ENCODE measurements around the gene PRDM12. TPM values are rescaled to one million over a fixed set of nuclear protein-coding genes. Genes with fewer than 3 reads are reported as not detected.
"Not testable (repeated sequence)": the region's sequence is repeated elsewhere in the genome, so short reads cannot be mapped to it uniquely, and the experiment has no call there.

PRDM12 gene
- total and polyA plus RNA-seq, 2 experiments from 2014 or later: 0.30 to 0.55 TPM

DNA sequence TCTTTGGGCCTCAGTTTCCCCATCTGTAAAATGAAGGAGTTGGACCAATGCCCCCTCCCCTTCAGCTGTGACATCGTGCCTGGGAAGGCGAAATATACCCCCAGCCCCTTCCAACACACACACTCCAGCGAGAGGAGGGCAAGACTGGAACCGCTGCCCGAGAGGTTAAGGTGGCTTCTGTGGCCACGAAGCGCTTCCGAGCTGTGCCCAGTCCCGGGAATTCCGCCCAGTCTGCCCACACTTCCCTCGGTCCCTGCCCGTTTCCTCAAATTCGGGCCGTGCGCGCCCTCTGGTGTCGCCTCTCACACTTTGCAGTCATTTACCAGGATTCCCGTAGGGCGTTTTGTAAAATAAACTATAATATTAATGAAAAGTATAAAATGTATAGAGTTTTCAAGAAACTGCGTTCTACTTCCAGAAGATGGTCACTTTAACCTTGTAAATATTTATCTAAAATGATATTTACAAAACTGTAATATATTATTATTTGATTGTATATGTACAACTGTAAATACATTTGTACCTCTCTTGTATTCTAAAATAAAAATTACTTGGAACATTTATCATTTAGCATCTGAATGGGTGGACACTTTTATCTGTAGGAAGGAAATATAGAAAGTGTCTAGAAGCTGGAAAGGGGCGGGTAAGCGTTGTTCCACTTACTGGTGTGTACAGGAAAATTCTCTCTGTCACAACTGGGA lies 18.2 kb downstream of the PRDM12 start:
- DNase-seq (ENCODE audit: low read depth in 1 of 2, low spot score in 1 of 2): peak; percentile 78 to 90
- Histone ChIP-seq H3K9me3 (ENCODE audit: low read depth) (no peaks in the 10 kb centered on the region), H3K27me3 (peaks cover 39% of the 10 kb centered on the region), H3K36me3 (no peaks in the 10 kb centered on the region), H3K27ac (no peak overlapping the region), H3K4me1 (ENCODE audit: low read depth) (no peaks in the 10 kb centered on the region), H3K4me3 (no peak overlapping the region)
- TF ChIP-seq, protein P1, sequence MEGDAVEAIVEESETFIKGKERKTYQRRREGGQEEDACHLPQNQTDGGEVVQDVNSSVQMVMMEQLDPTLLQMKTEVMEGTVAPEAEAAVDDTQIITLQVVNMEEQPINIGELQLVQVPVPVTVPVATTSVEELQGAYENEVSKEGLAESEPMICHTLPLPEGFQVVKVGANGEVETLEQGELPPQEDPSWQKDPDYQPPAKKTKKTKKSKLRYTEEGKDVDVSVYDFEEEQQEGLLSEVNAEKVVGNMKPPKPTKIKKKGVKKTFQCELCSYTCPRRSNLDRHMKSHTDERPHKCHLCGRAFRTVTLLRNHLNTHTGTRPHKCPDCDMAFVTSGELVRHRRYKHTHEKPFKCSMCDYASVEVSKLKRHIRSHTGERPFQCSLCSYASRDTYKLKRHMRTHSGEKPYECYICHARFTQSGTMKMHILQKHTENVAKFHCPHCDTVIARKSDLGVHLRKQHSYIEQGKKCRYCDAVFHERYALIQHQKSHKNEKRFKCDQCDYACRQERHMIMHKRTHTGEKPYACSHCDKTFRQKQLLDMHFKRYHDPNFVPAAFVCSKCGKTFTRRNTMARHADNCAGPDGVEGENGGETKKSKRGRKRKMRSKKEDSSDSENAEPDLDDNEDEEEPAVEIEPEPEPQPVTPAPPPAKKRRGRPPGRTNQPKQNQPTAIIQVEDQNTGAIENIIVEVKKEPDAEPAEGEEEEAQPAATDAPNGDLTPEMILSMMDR (IDR thresholded peaks at IDR 0.05; ENCODE audit: low read depth, low read length): peak; percentile 80

DNA sequence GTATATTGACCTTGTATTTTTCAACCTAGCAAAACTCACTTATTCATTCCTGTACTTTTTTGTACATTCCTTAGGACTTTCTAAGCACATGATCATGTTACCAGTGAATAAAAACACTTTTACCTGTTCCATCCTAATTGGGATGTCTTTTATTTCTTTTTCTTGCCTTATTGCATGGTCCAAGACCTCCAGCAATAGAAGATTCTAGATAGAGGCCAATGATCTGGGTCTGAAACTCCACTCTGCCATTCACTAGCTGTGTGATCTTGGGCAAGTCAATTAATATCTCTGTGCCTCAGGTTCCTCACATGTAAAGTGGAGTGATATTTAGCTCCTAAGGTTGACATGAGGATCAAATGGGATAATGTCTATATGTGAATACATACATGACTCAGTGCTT lies 20.7 kb downstream of the PRDM12 start:
- H3K4me1 ChIP-seq (ENCODE audit: low read depth): peaks cover 2% of the 10 kb centered on the region
- H3K27ac ChIP-seq: no peak overlapping the region
- TF ChIP-seq, protein P1 (IDR thresholded peaks at IDR 0.05; ENCODE audit: low read depth, low read length): no peak
- peaks cover 15% of the 10 kb centered on the region for H3K27me3 ChIP-seq
- DNase-seq (ENCODE audit: low read depth in 1 of 2, low spot score in 1 of 2): no peak
- no peaks in the 10 kb centered on the region for H3K36me3 ChIP-seq
- no peak overlapping the region for H3K4me3 ChIP-seq
- no peaks in the 10 kb centered on the region for H3K9me3 ChIP-seq (ENCODE audit: low read depth)

DNA sequence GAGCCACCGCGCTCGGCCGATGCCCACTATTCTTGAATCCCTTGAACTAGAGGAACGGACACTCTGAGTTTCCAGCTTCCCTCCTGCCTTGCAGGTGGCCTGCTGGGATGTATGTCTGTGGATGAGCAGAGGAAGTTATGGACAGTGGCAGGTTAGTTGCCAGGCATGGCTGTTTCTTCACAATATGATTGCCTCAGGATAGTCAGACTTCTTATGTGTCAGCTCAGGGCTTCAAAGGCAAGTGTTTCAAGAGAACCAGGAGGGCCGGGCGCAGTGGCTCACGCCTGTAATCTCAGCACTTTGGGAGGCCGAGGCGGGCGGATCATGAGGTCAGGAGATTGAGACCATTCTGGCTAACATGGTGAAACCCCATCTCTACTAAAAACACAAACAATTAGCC lies 21.6 kb downstream of the PRDM12 start:
- not testable (repeated sequence) for H3K9me3 ChIP-seq (ENCODE audit: low read depth); H3K36me3 ChIP-seq; H3K4me1 ChIP-seq (ENCODE audit: low read depth); H3K27me3 ChIP-seq; H3K27ac ChIP-seq; DNase-seq (ENCODE audit: low read depth in 1 of 2, low spot score in 1 of 2); H3K4me3 ChIP-seq

DNA sequence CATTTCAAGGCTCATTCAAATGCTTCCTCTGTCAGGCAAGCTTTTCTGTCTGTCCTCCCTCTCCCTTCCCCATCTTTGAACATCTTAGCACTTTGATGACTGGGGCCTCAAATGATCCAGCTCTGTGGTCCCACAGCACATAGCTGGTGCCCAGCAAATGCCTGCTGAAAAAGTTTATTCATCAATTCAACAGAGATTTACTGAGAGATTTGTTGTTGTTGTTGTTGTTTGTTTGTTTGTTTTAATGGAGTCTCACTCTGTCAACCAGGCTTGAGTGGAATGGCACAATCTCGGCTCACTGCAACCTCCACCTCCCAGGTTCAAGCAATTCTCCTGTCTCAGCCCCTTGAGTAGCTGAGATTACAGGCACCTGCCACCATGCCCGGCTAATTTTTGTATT lies 23.2 kb downstream of the PRDM12 start:
- Histone ChIP-seq H3K27me3 (no peaks in the 10 kb centered on the region), H3K27ac (no peak overlapping the region), H3K9me3 (ENCODE audit: low read depth) (no peaks in the 10 kb centered on the region), H3K36me3 (no peaks in the 10 kb centered on the region), H3K4me3 (no peak overlapping the region), H3K4me1 (ENCODE audit: low read depth) (peaks cover 13% of the 10 kb centered on the region)
- DNase-seq (ENCODE audit: low read depth in 1 of 2, low spot score in 1 of 2): no peak
- TF ChIP-seq, protein P1 (IDR thresholded peaks at IDR 0.05; ENCODE audit: low read depth, low read length): no peak

DNA sequence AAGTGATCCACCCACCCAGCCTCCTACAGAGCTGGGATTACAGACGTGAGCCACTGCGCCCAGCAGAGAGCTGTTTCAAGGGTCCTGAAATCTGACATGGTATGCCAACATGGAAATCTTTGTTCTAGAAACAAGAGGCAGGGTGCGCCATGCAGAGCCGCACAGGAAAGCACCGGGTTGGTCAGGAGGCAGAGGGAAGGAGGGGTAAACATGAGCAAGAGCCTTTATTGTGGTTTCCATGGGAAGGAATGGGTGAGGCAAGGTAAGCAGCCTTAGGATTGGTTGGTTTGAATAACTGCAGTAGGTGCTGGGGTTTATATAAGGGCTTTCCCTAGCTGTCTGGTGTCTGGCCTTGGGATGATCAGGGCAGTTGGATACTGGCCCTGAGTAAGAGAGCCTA lies 23.7 kb downstream of the PRDM12 start:
- no peaks in the 10 kb centered on the region for H3K27me3 ChIP-seq
- TF ChIP-seq, protein P1 (IDR thresholded peaks at IDR 0.05; ENCODE audit: low read depth, low read length): no peak
- H3K36me3 ChIP-seq: no peaks in the 10 kb centered on the region

DNA sequence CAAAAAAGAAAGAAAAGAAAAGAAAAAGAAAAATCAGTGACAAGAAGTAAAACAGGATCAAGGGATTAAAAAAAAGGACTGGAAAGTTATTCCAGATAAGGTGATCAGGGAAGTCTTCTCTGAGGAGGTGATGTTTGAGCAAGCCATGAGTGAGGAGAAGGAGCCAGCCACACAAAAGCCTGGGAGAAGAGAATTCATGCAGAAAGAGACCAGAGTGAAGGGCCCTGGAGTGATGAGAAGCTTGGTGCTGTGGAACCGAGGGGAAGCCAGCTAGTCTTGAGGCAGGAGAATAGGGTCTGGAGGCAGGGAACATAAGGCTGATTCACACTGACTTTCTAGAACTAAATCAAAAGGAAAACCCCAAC lies 25.2 kb downstream of the PRDM12 start:
- Histone ChIP-seq H3K27me3 (no peaks in the 10 kb centered on the region), H3K4me1 (ENCODE audit: low read depth) (peaks cover 22% of the 10 kb centered on the region), H3K36me3 (no peaks in the 10 kb centered on the region), H3K27ac (no peak overlapping the region), H3K9me3 (ENCODE audit: low read depth) (no peaks in the 10 kb centered on the region), H3K4me3 (no peak overlapping the region)
- TF ChIP-seq, protein P1 (IDR thresholded peaks at IDR 0.05; ENCODE audit: low read depth, low read length): no peak
- DNase-seq (ENCODE audit: low read depth in 1 of 2, low spot score in 1 of 2): no peak

More for the DNA sequence above, 23.7 kb downstream of the PRDM12 start:
- Histone ChIP-seq H3K4me1 (ENCODE audit: low read depth) (peaks cover 15% of the 10 kb centered on the region), H3K27ac (no peak overlapping the region), H3K4me3 (no peak overlapping the region), H3K9me3 (ENCODE audit: low read depth) (no peaks in the 10 kb centered on the region)
- no peak for DNase-seq (ENCODE audit: low read depth in 1 of 2, low spot score in 1 of 2)

All from cardiac muscle cell (in vitro differentiated cells and primary cell).